CD14-positive monocyte (primary cell): ENCODE results near the gene VSIR. TPM values are rescaled to one million over a fixed set of nuclear protein-coding genes. Genes with fewer than 3 reads are reported as not detected.

ENCODE experiments used
- DNase-seq, 3 donors: peaks; one replicate each; pipeline ENCODE4 v3.0.0-alpha.2; 2011 to 2022
- H2AFZ ChIP-seq: 2 replicates; pipeline ENCODE4 v1.6.0; 2012; ENCODE audit warnings: mild to moderate bottlenecking, low read depth, low read length, inconsistent platforms; ENCODE audit not compliant: insufficient read depth, poor library complexity, severe bottlenecking
- H3K27ac ChIP-seq, 2 donors: 1 replicate in 1 of 2; 2 replicates in 1 of 2; pipeline ENCODE4 v1.5.1; 2012 to 2013; ENCODE audit warnings: low read length in 2 of 2, control low read depth in 1 of 2, inconsistent platforms in 1 of 2, low read depth in 1 of 2, mild to moderate bottlenecking in 1 of 2
- H3K27me3 ChIP-seq, 2 donors: one replicate each; pipeline versions ENCODE4 v1.6.0 to v1.6.1; 2011 to 2013; ENCODE audit warnings: low read length in 2 of 2; ENCODE audit not compliant: control insufficient read depth in 2 of 2, insufficient read depth in 2 of 2
- H3K36me3 ChIP-seq, 2 donors: replicated peaks in 1 of 2; 1 replicate in 1 of 2; 2 replicates in 1 of 2; pipeline versions ENCODE4 v1.5.1 to v1.6.1; 2012 to 2013; ENCODE audit warnings: low read length in 2 of 2, control low read depth in 1 of 2, inconsistent platforms in 1 of 2, mild to moderate bottlenecking in 1 of 2; ENCODE audit not compliant: insufficient read depth in 2 of 2, control insufficient read depth in 1 of 2
- H3K4me1 ChIP-seq, 2 donors: 1 replicate in 1 of 2; 2 replicates in 1 of 2; pipeline versions ENCODE4 v1.5.1 to v1.6.1; 2012 to 2013; ENCODE audit warnings: low read length in 2 of 2, control low read depth in 1 of 2, inconsistent platforms in 1 of 2, mild to moderate bottlenecking in 1 of 2, moderate library complexity in 1 of 2; ENCODE audit not compliant: insufficient read depth in 2 of 2, control insufficient read depth in 1 of 2
- H3K4me2 ChIP-seq: replicated peaks from 2 replicates; pipeline ENCODE3; 2012; ENCODE audit warnings: low read length, moderate library complexity, mild to moderate bottlenecking; ENCODE audit not compliant: poor library complexity, severe bottlenecking; ENCODE audit errors: extremely low read depth
- H3K4me3 ChIP-seq, 3 experiments: fragments of 200-600 bp in 1 of 3; sonication (generic) in 1 of 3; replicated peaks in 1 of 3; 1 replicate in 2 of 3; 2 replicates in 1 of 3; pipeline ENCODE4 v1.5.1; 2011 to 2013; ENCODE audit warnings: low read length in 3 of 3, mild to moderate bottlenecking in 3 of 3, control low read depth in 2 of 3, low read depth in 2 of 3, inconsistent platforms in 1 of 3, moderate library complexity in 1 of 3
- H3K79me2 ChIP-seq: 2 replicates; pipeline ENCODE4 v1.6.0; 2012; ENCODE audit warnings: mild to moderate bottlenecking, control low read depth, inconsistent platforms, low read length, moderate library complexity; ENCODE audit not compliant: insufficient read depth
- H3K9ac ChIP-seq: 2 replicates; pipeline ENCODE4 v1.6.0; 2017; ENCODE audit warnings: low read length, mild to moderate bottlenecking; ENCODE audit not compliant: insufficient read depth, poor library complexity, severe bottlenecking
- H3K9me3 ChIP-seq, 2 donors: replicated peaks in 1 of 2; 1 replicate in 1 of 2; 2 replicates in 1 of 2; pipeline versions ENCODE4 v1.5.1 to v1.6.1; 2012 to 2013; ENCODE audit warnings: low read length in 2 of 2, control low read depth in 1 of 2; ENCODE audit not compliant: control insufficient read depth in 1 of 2, insufficient read depth in 1 of 2
- H4K20me1 ChIP-seq: 2 replicates; pipeline ENCODE4 v1.6.0; 2012; ENCODE audit warnings: mild to moderate bottlenecking, low read length, control low read depth, moderate library complexity; ENCODE audit not compliant: insufficient read depth
- H3K27ac Mint-ChIP-seq, 7 donors: one replicate each; pipeline ENCODE4 v1.8.0; 2020; ENCODE audit warnings: mild to moderate bottlenecking in 7 of 7, mixed read lengths in 7 of 7, moderate library complexity in 6 of 7, inconsistent platforms in 2 of 7
- H3K27me3 Mint-ChIP-seq, 3 donors: one replicate each; pipeline ENCODE4 v1.8.0; 2021 to 2022; ENCODE audit warnings: low read depth in 3 of 3, mild to moderate bottlenecking in 3 of 3, mixed read lengths in 3 of 3, moderate library complexity in 3 of 3, inconsistent platforms in 1 of 3
- H3K36me3 Mint-ChIP-seq, 2 donors: one replicate each; pipeline ENCODE4 v1.8.0; 2020; ENCODE audit warnings: mixed read lengths in 2 of 2, inconsistent platforms in 1 of 2, mild to moderate bottlenecking in 1 of 2
- H3K4me1 Mint-ChIP-seq: one replicate; pipeline ENCODE4 v1.8.0; 2020; ENCODE audit warnings: mild to moderate bottlenecking, mixed read lengths
- H3K4me3 Mint-ChIP-seq, 2 donors: one replicate each; pipeline ENCODE4 v1.8.0; 2020; ENCODE audit warnings: mild to moderate bottlenecking in 2 of 2, mixed read lengths in 2 of 2, moderate library complexity in 1 of 2
- H3K9me3 Mint-ChIP-seq, 7 donors: one replicate each; pipeline ENCODE4 v1.8.0; 2020 to 2022; ENCODE audit warnings: mixed read lengths in 7 of 7, mild to moderate bottlenecking in 6 of 7, moderate library complexity in 6 of 7, inconsistent platforms in 2 of 7
- CTCF ChIP-seq: fragments of 200-600 bp; IDR thresholded peaks from one replicate; pipeline ENCODE4 v1.8.0; 2022; ENCODE audit warnings: antibody characterized with exemption, mild to moderate bottlenecking
- WGBS: methylation state at CpG from one replicate; pipeline ENCODE4 v1.1.5; 2013; ENCODE audit warnings: missing lambda C conversion rate; ENCODE audit not compliant: insufficient coverage; 5-methylcytosine and 5-hydroxymethylcytosine counted together
- intact Hi-C, 2 donors: fragments of 100-400 bp; cut with micrococcal nuclease; formaldehyde crosslinking; loops; one replicate each; pipeline versions ENCODE4 v1.15.0 to v1.15.1; 2023
- polyA plus RNA-seq, 3 donors: library from polyadenylated mRNA; depleted of rRNA in 1 of 3; unstranded in 2 of 3; stranded (reverse) in 1 of 3; fragments of 300-500 nt in 2 of 3; fragments of >200 nt in 1 of 3; fragmentation: Illumina TruSeq in 2 of 3; gene quantifications; 1 replicate in 2 of 3; 2 replicates in 1 of 3; pipeline ENCODE4 v1.2.3, GENCODE V29; 2012 to 2021

The VSIR gene
- polyA plus RNA-seq, 3 donors = 635 to 1,133 (median 801) TPM

DNA sequence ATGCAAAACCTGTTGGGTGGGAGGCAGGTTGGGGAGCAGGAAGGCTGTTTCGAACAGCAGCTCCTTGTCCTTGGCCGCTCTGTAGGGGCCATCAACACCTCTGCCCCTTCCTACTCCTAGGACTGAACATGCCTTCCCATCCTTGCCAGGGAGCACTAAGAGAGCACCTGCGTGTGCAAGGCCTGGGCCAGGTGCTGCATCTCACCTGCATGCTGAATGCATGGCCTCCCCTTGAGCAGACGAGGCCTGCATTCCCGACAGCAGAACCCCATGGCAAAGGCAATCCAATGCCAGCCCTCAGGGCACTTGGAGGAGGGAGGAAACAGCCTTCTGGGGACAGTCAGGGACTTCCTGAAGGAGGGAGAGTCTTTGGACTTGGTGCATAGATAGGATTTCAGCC is 11.0 kb downstream of the VSIR start:
- Histone ChIP-seq H3K4me1 (peaks cover 94 to 96% of the 10 kb centered on the region in 2 donors), H3K4me3 (peak overlapping the region in 1 of 3 experiments; percentile 4), H3K27ac (peak overlapping the region; percentile 36 to 92), H3K79me2 (peaks cover 98% of the 10 kb centered on the region), H4K20me1 (peaks cover 96% of the 10 kb centered on the region), H3K4me2 (peak overlapping the region; percentile 99), H3K27me3 (no peaks in the 10 kb centered on the region), H3K9ac (no peak overlapping the region), H3K36me3 (peaks cover 93 to 94% of the 10 kb centered on the region in 2 donors), H2AFZ (no peak overlapping the region), H3K9me3 (no peaks in the 10 kb centered on the region)
- TF ChIP-seq CTCF = no peak
- peaks cover 94% of the 10 kb centered on the region for H3K4me1 Mint-ChIP-seq
- intact Hi-C loops = no loop called here
- DNase-seq = no peak
- 87% methylated on average over 3 of the region's 5 CpGs for WGBS
- H3K4me3 Mint-ChIP-seq = peak overlapping the region; percentile 15 to 41
- peak overlapping the region in 6 of 7 donors; percentile 24 to 87 (median 60) for H3K27ac Mint-ChIP-seq
- peaks cover 88 to 96% of the 10 kb centered on the region in 2 donors for H3K36me3 Mint-ChIP-seq
- no peaks in the 10 kb centered on the region for H3K9me3 Mint-ChIP-seq
- peaks cover 0 to 4% (median 0%) of the 10 kb centered on the region in 3 donors for H3K27me3 Mint-ChIP-seq

- peak; percentile 33 for TF ChIP-seq CTCF
- H3K27me3 Mint-ChIP-seq = peaks cover 0 to 2% (median 0%) of the 10 kb centered on the region in 3 donors
- Histone ChIP-seq H3K36me3 (peaks cover 89 to 92% of the 10 kb centered on the region in 2 donors), H3K9me3 (no peaks in the 10 kb centered on the region), H4K20me1 (peaks cover 96% of the 10 kb centered on the region), H3K9ac (no peak overlapping the region), H3K79me2 (peaks cover 96% of the 10 kb centered on the region), H3K4me1 (peaks cover 94 to 96% of the 10 kb centered on the region in 2 donors), H3K27ac (peak overlapping the region; percentile 36 to 92), H3K4me3 (peak overlapping the region in 1 of 3 experiments; percentile 20), H3K27me3 (no peaks in the 10 kb centered on the region), H2AFZ (no peak overlapping the region), H3K4me2 (peak overlapping the region; percentile 32)
- H3K27ac Mint-ChIP-seq = peak overlapping the region in 6 of 7 donors; percentile 61 to 91 (median 78)
- H3K9me3 Mint-ChIP-seq = no peaks in the 10 kb centered on the region
- H3K36me3 Mint-ChIP-seq = peaks cover 82 to 92% of the 10 kb centered on the region in 2 donors
- no peak for DNase-seq
- peaks cover 94% of the 10 kb centered on the region for H3K4me1 Mint-ChIP-seq
- intact Hi-C loops = no loop called here
- H3K4me3 Mint-ChIP-seq = peak overlapping the region in 1 of 2 donors; percentile 34
- 90% methylated on average over 23 of the region's 26 CpGs for WGBS
Measured at GRCh38 chr10:71761541-71762113, 11.7 kb downstream of the VSIR start.
